NCI-H82 treated with DMSO at 0.1 percent for 48 hours (cell line): ENCODE measurements around the gene AJM1.
"Not testable (repeated sequence)": the region's sequence is repeated elsewhere in the genome, so short reads cannot be mapped to it uniquely, and the experiment has no call there.

Experiments
- DNase-seq: peaks from one replicate; lab custom pipeline; 2025; ENCODE audit not compliant: unreplicated experiment; lab: John Stamatoyannopoulos, UW

AJM1 gene

GRCh38 chr9:136843801-136844740 is 1.8 kb downstream of the AJM1 start:
- DNase-seq: not testable (repeated sequence)

GRCh38 chr9:136844761-136845464 is 2.6 kb downstream of the AJM1 start:
- no peak for DNase-seq

GRCh38 chr9:136845465-136846260 is 3.4 kb downstream of the AJM1 start:
- DNase-seq: no peak

GRCh38 chr9:136846376-136847087 is 4.3 kb downstream of the AJM1 start:
- DNase-seq: no peak

- peak; percentile 70 for DNase-seq
These were observed 5.0 kb downstream of the AJM1 start for GRCh38 chr9:136847088-136847825.

GRCh38 chr9:136847826-136848392 is 5.6 kb downstream of the AJM1 start:
- DNase-seq: peak; percentile 45

- no peak for DNase-seq
These were observed 6.2 kb downstream of the AJM1 start for GRCh38 chr9:136848393-136849037.

GRCh38 chr9:136849038-136849959 is 7.0 kb downstream of the AJM1 start, which contains the start of gene PHPT1:
Gene PHPT1 (plus strand): TSS chr9:136849409. CDS start chr9:136849431, 22 bp downstream.
- DNase-seq: peak; percentile 97

GRCh38 chr9:136849960-136850865 is 7.9 kb downstream of the AJM1 start:
- DNase-seq: no peak

GRCh38 chr9:136850866-136851775 is 8.8 kb downstream of the AJM1 start:
- DNase-seq: no peak

GRCh38 chr9:136851941-136852663 is 9.8 kb downstream of the AJM1 start, which contains the start of gene MAMDC4:
Gene MAMDC4 (plus strand): TSS chr9:136852346. CDS start chr9:136852417, 71 bp downstream.
- DNase-seq: no peak

GRCh38 chr9:136852664-136853595 is 10.7 kb downstream of the AJM1 start:
- no peak for DNase-seq

GRCh38 chr9:136853596-136854112 is 11.4 kb downstream of the AJM1 start:
- DNase-seq: no peak
